Memory B cell (primary cell): ENCODE data around the gene CRYGS.
A peak's percentile ranks its signal among the peaks of the same experiment; 100 is the strongest.
"Not testable (repeated sequence)": the region's sequence is repeated elsewhere in the genome, so short reads cannot be mapped to it uniquely, and the experiment has no call there.

Experiments
- ATAC-seq: fragments of 150-1000 bp; cut with Tn5 transposase; 2 replicates; pipeline ENCODE4 v1.10.0; 2021; ENCODE audit warnings: low read depth, mild to moderate bottlenecking, moderate library complexity
- DNase-seq, 2 donors: peaks; one replicate each; pipeline ENCODE4 v3.0.0; 2022; ENCODE audit warnings: low spot score in 2 of 2
- H3K27ac Mint-ChIP-seq: one replicate; pipeline ENCODE4 v1.8.0; 2022; ENCODE audit warnings: mild to moderate bottlenecking, moderate library complexity, mixed read lengths
- H3K27me3 Mint-ChIP-seq: one replicate; pipeline ENCODE4 v1.8.0; 2022; ENCODE audit warnings: mixed read lengths
- H3K36me3 Mint-ChIP-seq: one replicate; pipeline ENCODE4 v1.8.0; 2022; ENCODE audit warnings: mild to moderate bottlenecking, mixed read lengths
- H3K4me1 Mint-ChIP-seq: one replicate; pipeline ENCODE4 v1.8.0; 2022; ENCODE audit warnings: mixed read lengths
- H3K4me3 Mint-ChIP-seq: one replicate; pipeline ENCODE4 v1.8.0; 2022; ENCODE audit warnings: mild to moderate bottlenecking, moderate library complexity, mixed read lengths
- H3K9me3 Mint-ChIP-seq: one replicate; pipeline ENCODE4 v1.8.0; 2022; ENCODE audit warnings: mixed read lengths

Gene CRYGS

DNA sequence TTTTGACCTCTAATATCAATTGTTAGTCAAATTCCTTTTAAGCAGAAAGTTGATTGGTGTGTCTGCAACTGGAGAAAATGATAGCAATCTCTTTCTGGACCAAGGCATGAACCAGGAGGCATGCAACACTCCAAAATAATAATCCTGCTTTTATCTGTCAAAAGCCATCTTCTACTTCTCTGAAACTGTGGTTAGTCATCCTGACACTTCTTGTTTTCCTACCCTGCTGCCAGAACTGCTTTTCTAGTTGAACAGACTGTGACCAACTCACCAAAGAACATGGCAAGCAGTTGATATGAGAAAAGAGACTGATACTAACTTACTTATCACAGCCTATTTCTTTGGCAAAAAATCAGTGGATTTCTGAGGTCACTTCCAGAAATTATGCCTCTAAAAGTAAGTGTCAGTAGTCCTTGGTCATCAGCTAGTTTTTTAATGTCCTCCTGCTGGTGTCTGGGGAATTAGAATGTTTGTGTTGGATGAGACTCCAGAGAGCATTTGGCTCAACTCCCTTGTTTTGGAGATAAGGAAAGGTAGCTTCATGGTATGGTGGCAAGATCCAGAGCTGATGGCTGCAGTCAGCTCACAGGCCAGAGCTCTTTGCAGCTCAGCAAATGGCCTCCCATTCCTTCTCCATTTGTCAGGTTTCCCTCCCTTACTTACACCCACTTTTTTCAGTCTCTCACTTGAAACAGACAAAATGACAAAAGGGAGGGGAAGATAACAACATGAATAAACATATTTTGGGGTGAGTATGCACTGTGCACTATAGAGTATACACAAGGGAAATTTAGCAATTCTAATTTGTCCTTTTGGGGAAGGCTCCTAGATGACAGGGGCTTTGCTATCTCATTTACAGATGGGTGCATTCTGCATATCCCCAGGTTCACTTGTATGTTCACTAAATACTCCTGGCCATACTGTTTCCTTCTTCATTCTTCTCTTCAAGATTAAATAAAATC lies 7.0 kb downstream of the CRYGS start:
- Mint-ChIP-seq H3K4me3 (no peak overlapping the region), H3K4me1 (peaks cover 48% of the 10 kb centered on the region), H3K9me3 (no peaks in the 10 kb centered on the region), H3K27ac (peak overlapping the region; percentile 50), H3K27me3 (no peaks in the 10 kb centered on the region), H3K36me3 (no peaks in the 10 kb centered on the region)
- DNase-seq = no peak
- no peak for ATAC-seq

- Mint-ChIP-seq H3K27me3 (no peaks in the 10 kb centered on the region), H3K4me1 (peaks cover 55% of the 10 kb centered on the region), H3K4me3 (peak overlapping the region; percentile 70), H3K36me3 (no peaks in the 10 kb centered on the region), H3K27ac (peak overlapping the region; percentile 99), H3K9me3 (no peaks in the 10 kb centered on the region)
- peak; percentile 92 for ATAC-seq
- DNase-seq = peak; percentile 40 to 81
These were observed 10.0 kb downstream of the CRYGS start for GRCh38 chr3:186534113-186534669.

DNA sequence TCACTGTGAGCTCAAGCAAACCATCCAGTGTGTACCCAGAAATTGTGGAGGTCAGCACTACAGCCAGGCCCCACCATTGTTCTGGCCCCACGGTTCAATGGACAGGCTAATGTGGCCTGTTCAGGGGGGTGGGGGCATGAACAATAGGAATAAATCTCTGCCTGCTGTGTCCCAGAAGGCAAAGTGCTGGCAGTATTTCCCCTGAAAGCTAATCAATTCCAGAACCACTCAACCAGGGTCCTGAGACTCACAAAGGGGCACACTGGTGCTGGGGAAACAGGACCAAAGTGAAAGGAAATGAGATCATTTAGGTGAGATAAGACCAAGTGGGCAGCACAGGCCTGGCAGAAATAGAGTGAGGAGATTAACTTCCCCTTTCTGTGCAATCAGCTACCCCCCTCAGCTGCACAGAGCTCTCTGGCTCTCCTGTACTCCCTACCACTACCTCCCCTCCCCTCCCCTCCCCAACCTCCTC lies 11.5 kb downstream of the CRYGS start:
- ATAC-seq (peak; percentile 56), DNase-seq (peak in 1 of 2 donors; percentile 51)
- Mint-ChIP-seq H3K9me3 (peaks cover 1% of the 10 kb centered on the region), H3K27me3 (no peaks in the 10 kb centered on the region), H3K27ac (peak overlapping the region; percentile 99), H3K36me3 (no peaks in the 10 kb centered on the region), H3K4me1 (peaks cover 65% of the 10 kb centered on the region), H3K4me3 (peak overlapping the region; percentile 55)

DNA sequence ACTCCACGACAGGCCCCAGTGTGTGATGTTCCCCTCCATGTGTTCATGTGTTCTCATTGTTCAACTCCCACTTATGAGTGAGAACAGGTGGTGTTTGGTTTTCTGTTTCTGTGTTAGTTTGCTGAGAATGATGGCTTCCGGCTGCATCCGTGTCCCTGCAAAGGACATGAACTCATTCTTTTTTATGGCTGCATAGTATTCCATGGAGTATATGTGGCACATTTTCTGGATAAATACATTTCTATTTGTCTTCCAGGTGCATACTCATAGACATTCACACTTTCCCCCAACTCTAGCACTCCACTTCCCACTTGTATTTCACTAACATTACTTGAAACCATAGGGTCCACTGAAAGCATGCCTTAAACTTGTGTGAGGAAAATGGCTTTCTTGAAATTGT lies 12.5 kb downstream of the CRYGS start:
- not testable (repeated sequence) for DNase-seq, H3K27me3 Mint-ChIP-seq, H3K9me3 Mint-ChIP-seq, H3K36me3 Mint-ChIP-seq, H3K4me3 Mint-ChIP-seq, ATAC-seq
- H3K27ac Mint-ChIP-seq = peak overlapping the region; percentile 99
- H3K4me1 Mint-ChIP-seq = peaks cover 66% of the 10 kb centered on the region

DNA sequence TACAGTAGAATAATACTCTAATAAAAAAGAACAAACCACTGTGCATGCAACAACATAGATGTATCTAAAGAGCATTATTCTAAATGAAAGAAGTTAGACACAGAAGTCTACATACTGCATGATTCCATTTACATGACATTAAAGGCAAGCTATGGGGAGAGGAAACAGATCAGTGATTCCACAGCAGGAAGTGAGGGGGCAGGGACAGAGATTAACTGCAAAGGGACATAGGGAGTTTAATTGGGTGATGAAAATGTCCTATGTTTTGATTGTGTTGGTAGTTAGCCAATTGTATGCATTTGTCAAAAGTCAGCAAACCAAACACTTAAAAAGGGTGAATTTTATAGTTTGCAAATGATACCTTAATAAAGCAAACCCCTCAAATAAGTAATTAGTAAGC lies 13.8 kb downstream of the CRYGS start:
- peaks cover 68% of the 10 kb centered on the region for H3K4me1 Mint-ChIP-seq
- H3K27me3 Mint-ChIP-seq = no peaks in the 10 kb centered on the region
- DNase-seq (no peak), ATAC-seq (no peak)
- no peaks in the 10 kb centered on the region for H3K36me3 Mint-ChIP-seq
- peak overlapping the region; percentile 76 for H3K27ac Mint-ChIP-seq
- no peak overlapping the region for H3K4me3 Mint-ChIP-seq
- peaks cover 1% of the 10 kb centered on the region for H3K9me3 Mint-ChIP-seq

DNA sequence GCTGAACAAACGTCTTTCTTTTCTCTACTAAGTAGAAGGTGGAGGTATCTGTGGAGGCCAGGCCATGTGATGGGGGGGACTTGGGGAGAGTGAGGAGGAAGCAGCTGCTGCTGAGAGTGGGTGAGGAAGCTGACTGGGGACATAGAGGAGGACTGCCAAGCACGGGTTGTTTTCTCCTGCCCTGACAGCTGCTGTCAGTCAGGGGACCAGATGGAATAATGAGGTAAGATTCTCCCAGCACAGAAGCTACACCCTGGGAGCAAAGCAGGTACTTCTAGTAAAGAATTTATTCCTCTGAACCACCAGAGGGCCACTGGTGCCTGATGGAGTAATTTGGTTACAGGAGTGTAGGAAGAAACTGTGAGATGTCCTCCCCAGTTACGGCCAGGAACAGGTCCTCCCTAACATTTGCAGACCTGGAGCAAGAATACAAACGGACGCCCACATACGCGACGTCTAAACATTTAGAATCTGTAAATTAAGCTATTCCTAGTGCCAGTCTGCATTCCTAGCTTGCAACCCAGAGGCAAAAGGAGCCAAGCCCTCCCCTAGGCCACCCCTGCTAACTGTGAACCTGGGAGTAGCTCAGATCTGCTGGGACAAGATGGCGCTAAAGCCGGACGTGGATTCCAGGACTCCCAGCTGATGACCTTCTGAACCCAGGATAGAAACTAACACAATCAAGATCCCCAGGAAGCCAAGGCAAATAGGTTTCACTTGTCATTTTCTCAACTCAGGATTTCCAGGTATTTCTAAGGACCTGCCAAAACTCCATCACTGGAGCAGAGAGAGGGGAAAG lies 14.8 kb downstream of the CRYGS start:
- H3K36me3 Mint-ChIP-seq = no peaks in the 10 kb centered on the region
- no peak for DNase-seq
- H3K4me3 Mint-ChIP-seq = peak overlapping the region; percentile 49
- ATAC-seq = peak; percentile 15
- peaks cover 1% of the 10 kb centered on the region for H3K9me3 Mint-ChIP-seq
- H3K27me3 Mint-ChIP-seq = no peaks in the 10 kb centered on the region
- peak overlapping the region; percentile 94 for H3K27ac Mint-ChIP-seq
- peaks cover 70% of the 10 kb centered on the region for H3K4me1 Mint-ChIP-seq

DNA sequence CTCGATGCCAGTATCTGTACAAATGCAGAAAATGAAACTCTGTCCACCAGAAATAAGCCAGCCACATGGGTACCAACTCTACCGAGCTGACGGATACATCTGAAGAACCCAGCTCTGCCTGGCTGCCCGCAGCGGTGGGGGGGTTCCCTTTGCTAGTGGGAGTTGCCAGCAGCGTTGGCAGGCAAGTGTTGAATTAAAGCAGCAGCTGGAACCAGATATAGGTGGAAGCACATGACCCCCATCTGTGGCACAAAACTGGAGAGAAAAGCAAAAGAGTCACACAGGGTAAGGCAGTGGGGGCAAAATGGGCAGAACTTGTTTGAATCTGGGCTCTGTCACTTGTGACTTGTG lies 17.9 kb downstream of the CRYGS start:
- peak overlapping the region; percentile 24 for H3K4me3 Mint-ChIP-seq
- DNase-seq = peak; percentile 68 to 80
- peaks cover 67% of the 10 kb centered on the region for H3K4me1 Mint-ChIP-seq
- peak overlapping the region; percentile 94 for H3K27ac Mint-ChIP-seq
- no peaks in the 10 kb centered on the region for H3K36me3 Mint-ChIP-seq
- peaks cover 1% of the 10 kb centered on the region for H3K9me3 Mint-ChIP-seq
- peak; percentile 91 for ATAC-seq
- H3K27me3 Mint-ChIP-seq = no peaks in the 10 kb centered on the region

- Mint-ChIP-seq H3K4me3 (peak overlapping the region; percentile 33), H3K9me3 (peaks cover 1% of the 10 kb centered on the region), H3K27me3 (no peaks in the 10 kb centered on the region), H3K4me1 (peaks cover 69% of the 10 kb centered on the region), H3K36me3 (no peaks in the 10 kb centered on the region), H3K27ac (peak overlapping the region; percentile 94)
- ATAC-seq (no peak), DNase-seq (no peak)
These were observed 18.6 kb downstream of the CRYGS start for GRCh38 chr3:186525369-186526255.

DNA sequence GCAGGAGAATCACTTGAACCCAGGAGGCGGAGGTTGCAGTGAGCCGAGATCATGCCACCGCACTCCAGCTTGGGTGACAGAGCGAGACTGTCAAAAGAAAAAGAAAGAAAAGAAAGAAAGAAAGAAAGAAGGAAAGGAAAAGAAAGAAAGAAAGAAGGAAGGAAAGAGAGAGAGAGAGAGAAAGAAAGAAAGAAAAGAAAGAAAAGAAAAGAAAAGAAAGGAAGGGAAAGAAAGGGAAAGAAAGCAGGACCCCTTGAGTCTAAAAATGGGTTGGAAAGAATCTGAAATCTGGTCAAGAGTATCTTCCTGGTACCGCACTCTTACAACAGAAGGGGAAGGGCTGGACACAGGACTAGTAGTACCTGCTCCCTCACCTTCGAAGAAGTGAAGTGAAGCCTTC lies 19.6 kb downstream of the CRYGS start:
- H3K27ac Mint-ChIP-seq = peak overlapping the region; percentile 94
- DNase-seq (no peak), ATAC-seq (no peak)
- H3K36me3 Mint-ChIP-seq = no peaks in the 10 kb centered on the region
- H3K4me1 Mint-ChIP-seq = peaks cover 69% of the 10 kb centered on the region
- peaks cover 1% of the 10 kb centered on the region for H3K9me3 Mint-ChIP-seq
- H3K4me3 Mint-ChIP-seq = no peak overlapping the region
- H3K27me3 Mint-ChIP-seq = no peaks in the 10 kb centered on the region

GRCh38 chr3:186523434-186523833 lies 20.7 kb downstream of the CRYGS start:
- H3K27ac Mint-ChIP-seq = peak overlapping the region; percentile 66
- peaks cover 1% of the 10 kb centered on the region for H3K9me3 Mint-ChIP-seq
- peaks cover 65% of the 10 kb centered on the region for H3K4me1 Mint-ChIP-seq
- no peaks in the 10 kb centered on the region for H3K27me3 Mint-ChIP-seq
- ATAC-seq = no peak
- no peaks in the 10 kb centered on the region for H3K36me3 Mint-ChIP-seq
- DNase-seq = no peak
- H3K4me3 Mint-ChIP-seq = no peak overlapping the region

DNA sequence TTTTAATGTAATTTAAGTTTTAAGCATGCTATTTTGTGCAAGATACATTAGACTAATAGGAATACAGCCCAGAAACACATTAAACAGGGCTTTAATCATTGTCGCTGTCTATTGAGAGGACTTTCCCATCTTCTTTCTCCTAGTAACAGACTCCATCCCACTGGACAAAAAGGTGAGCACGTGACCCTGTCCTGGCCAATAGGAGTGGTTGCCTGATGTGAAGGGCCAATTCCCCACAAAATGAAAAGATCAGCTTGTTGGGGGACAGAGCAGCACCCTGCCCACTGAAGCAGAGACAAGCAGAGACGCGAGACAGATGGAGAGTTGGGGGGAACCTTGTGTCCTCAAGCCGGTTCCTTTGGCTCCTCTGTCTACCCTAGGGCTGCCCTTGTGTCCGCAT lies 21.2 kb downstream of the CRYGS start:
- H3K27ac Mint-ChIP-seq = peak overlapping the region; percentile 79
- no peaks in the 10 kb centered on the region for H3K36me3 Mint-ChIP-seq
- no peaks in the 10 kb centered on the region for H3K9me3 Mint-ChIP-seq
- no peak overlapping the region for H3K4me3 Mint-ChIP-seq
- DNase-seq (no peak), ATAC-seq (no peak)
- H3K27me3 Mint-ChIP-seq = no peaks in the 10 kb centered on the region
- H3K4me1 Mint-ChIP-seq = peaks cover 62% of the 10 kb centered on the region

GRCh38 chr3:186520957-186521842 lies 23.0 kb downstream of the CRYGS start:
- DNase-seq (no peak), ATAC-seq (peak; percentile 34)
- peak overlapping the region; percentile 86 for H3K27ac Mint-ChIP-seq
- peaks cover 53% of the 10 kb centered on the region for H3K4me1 Mint-ChIP-seq
- H3K36me3 Mint-ChIP-seq = no peaks in the 10 kb centered on the region
- no peaks in the 10 kb centered on the region for H3K9me3 Mint-ChIP-seq
- H3K27me3 Mint-ChIP-seq = no peaks in the 10 kb centered on the region
- H3K4me3 Mint-ChIP-seq = peak overlapping the region; percentile 1
